HEK293 (cell line): ENCODE results near the gene NPHP4.

Source experiments
- CTCF ChIA-PET: fragments of 350-600 bp; formaldehyde crosslinking; extraction: SDS; loops from one replicate; lab custom pipeline; 2021; ENCODE audit warnings: antibody characterized with exemption; lab: Yijun Ruan, JAX
- POLR2A ChIA-PET: fragments of 300-600 bp; formaldehyde crosslinking; extraction: SDS; loops from one replicate; lab custom pipeline; 2020; ENCODE audit warnings: antibody characterized with exemption, inconsistent platforms; lab: Yijun Ruan, JAX
- H3K27ac ChIP-seq: fragments of 200-500 bp; sonication (Bioruptor generic); 2 replicates; pipeline ENCODE4 v1.5.1; 2014; ENCODE audit warnings: low read depth, low read length, control low read depth, inconsistent platforms; ENCODE audit errors: extremely low read depth
- H3K36me3 ChIP-seq, 2 experiments: fragments of 200-500 bp in 1 of 2; sonication (Bioruptor generic) in 1 of 2; 1 replicate in 1 of 2; 2 replicates in 1 of 2; pipeline ENCODE4 v1.5.1; 2014 to 2017; ENCODE audit warnings: inconsistent platforms in 2 of 2, low read length in 2 of 2; ENCODE audit not compliant: control insufficient read depth in 2 of 2, insufficient read depth in 1 of 2
- H3K4me1 ChIP-seq: fragments of 200-500 bp; sonication (Bioruptor generic); 2 replicates; pipeline ENCODE4 v1.5.1; 2014; ENCODE audit warnings: mild to moderate bottlenecking, low read length, inconsistent platforms; ENCODE audit not compliant: control insufficient read depth, insufficient read depth
- H3K4me3 ChIP-seq: 2 replicates; pipeline ENCODE4 v1.5.1; 2011; ENCODE audit warnings: low read depth, mild to moderate bottlenecking, control low read depth, low read length, moderate library complexity
- H3K9me3 ChIP-seq: fragments of 200-500 bp; sonication (Bioruptor generic); 2 replicates; pipeline ENCODE4 v1.5.1; 2014; ENCODE audit warnings: low read depth, low read length, inconsistent platforms; ENCODE audit not compliant: control insufficient read depth, insufficient read depth
- BCL11B ChIP-seq: fragments of 450-650 bp; formaldehyde crosslinking; IDR thresholded peaks from 2 replicates; pipeline ENCODE4 v1.5.1; 2016; ENCODE audit warnings: low read depth, missing biosample characterization, missing genetic modification characterization
- GLIS2 ChIP-seq: fragments of 450-650 bp; formaldehyde crosslinking; IDR thresholded peaks from 2 replicates; pipeline ENCODE4 v1.5.1; 2016; ENCODE audit warnings: missing biosample characterization, missing genetic modification characterization
- HOXC10 ChIP-seq: sonication (generic); formaldehyde crosslinking; IDR thresholded peaks from 2 replicates; pipeline ENCODE4 v1.8.1; 2023; ENCODE audit warnings: mild to moderate bottlenecking, missing genetic modification reagents
- MEIS1 ChIP-seq: sonication (generic); formaldehyde crosslinking; IDR thresholded peaks from 2 replicates; pipeline ENCODE4 v1.8.1; 2022; ENCODE audit warnings: missing genetic modification reagents, mild to moderate bottlenecking, borderline replicate concordance
- SETDB1 ChIP-seq: IDR thresholded peaks from one replicate; pipeline ENCODE4 v1.6.1; 2017; ENCODE audit warnings: mild to moderate bottlenecking, low read length, moderate library complexity, mixed read lengths; ENCODE audit not compliant: insufficient read length
- ZNF175 ChIP-seq: fragments of 450-650 bp; formaldehyde crosslinking; IDR thresholded peaks from 2 replicates; pipeline ENCODE4 v1.5.1; 2016; ENCODE audit warnings: missing biosample characterization, missing genetic modification characterization
- ZNF211 ChIP-seq: fragments of 450-650 bp; formaldehyde crosslinking; IDR thresholded peaks from 2 replicates; pipeline ENCODE4 v1.5.1; 2016; ENCODE audit warnings: low read depth, missing biosample characterization, missing genetic modification characterization
- ZNF423 ChIP-seq: fragments of 450-650 bp; formaldehyde crosslinking; IDR thresholded peaks from 2 replicates; pipeline ENCODE4 v1.5.1; 2016; ENCODE audit warnings: missing biosample characterization, missing genetic modification characterization
- ZNF785 ChIP-seq: fragments of 450-650 bp; formaldehyde crosslinking; IDR thresholded peaks from 2 replicates; pipeline ENCODE4 v1.5.1; 2016; ENCODE audit warnings: missing biosample characterization, missing genetic modification characterization
- TF ChIP-seq, protein P1 (sequence below): fragments of 450-650 bp; formaldehyde crosslinking; IDR thresholded peaks from 2 replicates; pipeline ENCODE4 v1.5.1; 2016; ENCODE audit warnings: missing biosample characterization, missing genetic modification characterization, borderline replicate concordance
- TF ChIP-seq, protein P2 (sequence below): fragments of 450-650 bp; formaldehyde crosslinking; IDR thresholded peaks from 2 replicates; pipeline ENCODE4 v1.5.1; 2016; ENCODE audit warnings: missing biosample characterization, missing genetic modification characterization
- TF ChIP-seq, protein P3 (sequence below): fragments of 450-650 bp; IDR thresholded peaks from 2 replicates; pipeline ENCODE4 v1.5.1; 2018; ENCODE audit warnings: missing biosample characterization, mild to moderate bottlenecking, missing genetic modification characterization

The NPHP4 gene

DNA sequence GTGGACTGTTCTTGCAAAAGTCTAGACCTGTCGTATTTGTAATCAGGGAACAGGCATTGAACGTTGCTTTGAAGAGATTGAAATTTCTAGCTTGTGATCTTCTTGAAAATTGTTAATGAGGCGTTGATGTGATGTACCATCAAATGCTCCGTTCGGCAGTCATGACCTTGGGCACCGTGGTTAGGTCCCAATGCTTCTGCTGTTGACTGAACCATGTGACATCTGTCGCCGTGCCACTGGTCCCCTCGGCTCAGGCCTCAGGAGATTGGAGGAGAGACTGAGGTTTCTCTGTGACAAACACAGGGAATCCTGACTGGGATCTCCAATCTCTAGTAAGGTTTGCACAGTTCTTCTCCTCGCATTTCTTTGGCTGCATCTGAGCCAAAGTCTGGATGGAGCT lies 35.4 kb upstream of the NPHP4 start (continued):
- TF ChIP-seq, protein P1, sequence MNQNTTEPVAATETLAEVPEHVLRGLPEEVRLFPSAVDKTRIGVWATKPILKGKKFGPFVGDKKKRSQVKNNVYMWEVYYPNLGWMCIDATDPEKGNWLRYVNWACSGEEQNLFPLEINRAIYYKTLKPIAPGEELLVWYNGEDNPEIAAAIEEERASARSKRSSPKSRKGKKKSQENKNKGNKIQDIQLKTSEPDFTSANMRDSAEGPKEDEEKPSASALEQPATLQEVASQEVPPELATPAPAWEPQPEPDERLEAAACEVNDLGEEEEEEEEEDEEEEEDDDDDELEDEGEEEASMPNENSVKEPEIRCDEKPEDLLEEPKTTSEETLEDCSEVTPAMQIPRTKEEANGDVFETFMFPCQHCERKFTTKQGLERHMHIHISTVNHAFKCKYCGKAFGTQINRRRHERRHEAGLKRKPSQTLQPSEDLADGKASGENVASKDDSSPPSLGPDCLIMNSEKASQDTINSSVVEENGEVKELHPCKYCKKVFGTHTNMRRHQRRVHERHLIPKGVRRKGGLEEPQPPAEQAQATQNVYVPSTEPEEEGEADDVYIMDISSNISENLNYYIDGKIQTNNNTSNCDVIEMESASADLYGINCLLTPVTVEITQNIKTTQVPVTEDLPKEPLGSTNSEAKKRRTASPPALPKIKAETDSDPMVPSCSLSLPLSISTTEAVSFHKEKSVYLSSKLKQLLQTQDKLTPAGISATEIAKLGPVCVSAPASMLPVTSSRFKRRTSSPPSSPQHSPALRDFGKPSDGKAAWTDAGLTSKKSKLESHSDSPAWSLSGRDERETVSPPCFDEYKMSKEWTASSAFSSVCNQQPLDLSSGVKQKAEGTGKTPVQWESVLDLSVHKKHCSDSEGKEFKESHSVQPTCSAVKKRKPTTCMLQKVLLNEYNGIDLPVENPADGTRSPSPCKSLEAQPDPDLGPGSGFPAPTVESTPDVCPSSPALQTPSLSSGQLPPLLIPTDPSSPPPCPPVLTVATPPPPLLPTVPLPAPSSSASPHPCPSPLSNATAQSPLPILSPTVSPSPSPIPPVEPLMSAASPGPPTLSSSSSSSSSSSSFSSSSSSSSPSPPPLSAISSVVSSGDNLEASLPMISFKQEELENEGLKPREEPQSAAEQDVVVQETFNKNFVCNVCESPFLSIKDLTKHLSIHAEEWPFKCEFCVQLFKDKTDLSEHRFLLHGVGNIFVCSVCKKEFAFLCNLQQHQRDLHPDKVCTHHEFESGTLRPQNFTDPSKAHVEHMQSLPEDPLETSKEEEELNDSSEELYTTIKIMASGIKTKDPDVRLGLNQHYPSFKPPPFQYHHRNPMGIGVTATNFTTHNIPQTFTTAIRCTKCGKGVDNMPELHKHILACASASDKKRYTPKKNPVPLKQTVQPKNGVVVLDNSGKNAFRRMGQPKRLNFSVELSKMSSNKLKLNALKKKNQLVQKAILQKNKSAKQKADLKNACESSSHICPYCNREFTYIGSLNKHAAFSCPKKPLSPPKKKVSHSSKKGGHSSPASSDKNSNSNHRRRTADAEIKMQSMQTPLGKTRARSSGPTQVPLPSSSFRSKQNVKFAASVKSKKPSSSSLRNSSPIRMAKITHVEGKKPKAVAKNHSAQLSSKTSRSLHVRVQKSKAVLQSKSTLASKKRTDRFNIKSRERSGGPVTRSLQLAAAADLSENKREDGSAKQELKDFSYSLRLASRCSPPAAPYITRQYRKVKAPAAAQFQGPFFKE (tag by site-specific recombination), result no peak
- TF ChIP-seq ZNF785 (tag by site-specific recombination), result no peak
- TF ChIP-seq SETDB1, result no peak
- TF ChIP-seq ZNF423 (tag by site-specific recombination), result no peak
- TF ChIP-seq, protein P2, sequence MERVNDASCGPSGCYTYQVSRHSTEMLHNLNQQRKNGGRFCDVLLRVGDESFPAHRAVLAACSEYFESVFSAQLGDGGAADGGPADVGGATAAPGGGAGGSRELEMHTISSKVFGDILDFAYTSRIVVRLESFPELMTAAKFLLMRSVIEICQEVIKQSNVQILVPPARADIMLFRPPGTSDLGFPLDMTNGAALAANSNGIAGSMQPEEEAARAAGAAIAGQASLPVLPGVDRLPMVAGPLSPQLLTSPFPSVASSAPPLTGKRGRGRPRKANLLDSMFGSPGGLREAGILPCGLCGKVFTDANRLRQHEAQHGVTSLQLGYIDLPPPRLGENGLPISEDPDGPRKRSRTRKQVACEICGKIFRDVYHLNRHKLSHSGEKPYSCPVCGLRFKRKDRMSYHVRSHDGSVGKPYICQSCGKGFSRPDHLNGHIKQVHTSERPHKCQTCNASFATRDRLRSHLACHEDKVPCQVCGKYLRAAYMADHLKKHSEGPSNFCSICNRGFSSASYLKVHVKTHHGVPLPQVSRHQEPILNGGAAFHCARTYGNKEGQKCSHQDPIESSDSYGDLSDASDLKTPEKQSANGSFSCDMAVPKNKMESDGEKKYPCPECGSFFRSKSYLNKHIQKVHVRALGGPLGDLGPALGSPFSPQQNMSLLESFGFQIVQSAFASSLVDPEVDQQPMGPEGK, result no peak
- TF ChIP-seq BCL11B (tag by site-specific recombination), result no peak
- TF ChIP-seq ZNF175 (tag by site-specific recombination), result no peak
- no peak for TF ChIP-seq MEIS1 (CRISPR knock-in tag)
- no peak for TF ChIP-seq ZNF211 (tag by site-specific recombination)
- TF ChIP-seq, protein P3, sequence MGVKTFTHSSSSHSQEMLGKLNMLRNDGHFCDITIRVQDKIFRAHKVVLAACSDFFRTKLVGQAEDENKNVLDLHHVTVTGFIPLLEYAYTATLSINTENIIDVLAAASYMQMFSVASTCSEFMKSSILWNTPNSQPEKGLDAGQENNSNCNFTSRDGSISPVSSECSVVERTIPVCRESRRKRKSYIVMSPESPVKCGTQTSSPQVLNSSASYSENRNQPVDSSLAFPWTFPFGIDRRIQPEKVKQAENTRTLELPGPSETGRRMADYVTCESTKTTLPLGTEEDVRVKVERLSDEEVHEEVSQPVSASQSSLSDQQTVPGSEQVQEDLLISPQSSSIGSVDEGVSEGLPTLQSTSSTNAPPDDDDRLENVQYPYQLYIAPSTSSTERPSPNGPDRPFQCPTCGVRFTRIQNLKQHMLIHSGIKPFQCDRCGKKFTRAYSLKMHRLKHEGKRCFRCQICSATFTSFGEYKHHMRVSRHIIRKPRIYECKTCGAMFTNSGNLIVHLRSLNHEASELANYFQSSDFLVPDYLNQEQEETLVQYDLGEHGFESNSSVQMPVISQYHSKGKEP, result no peak

DNA sequence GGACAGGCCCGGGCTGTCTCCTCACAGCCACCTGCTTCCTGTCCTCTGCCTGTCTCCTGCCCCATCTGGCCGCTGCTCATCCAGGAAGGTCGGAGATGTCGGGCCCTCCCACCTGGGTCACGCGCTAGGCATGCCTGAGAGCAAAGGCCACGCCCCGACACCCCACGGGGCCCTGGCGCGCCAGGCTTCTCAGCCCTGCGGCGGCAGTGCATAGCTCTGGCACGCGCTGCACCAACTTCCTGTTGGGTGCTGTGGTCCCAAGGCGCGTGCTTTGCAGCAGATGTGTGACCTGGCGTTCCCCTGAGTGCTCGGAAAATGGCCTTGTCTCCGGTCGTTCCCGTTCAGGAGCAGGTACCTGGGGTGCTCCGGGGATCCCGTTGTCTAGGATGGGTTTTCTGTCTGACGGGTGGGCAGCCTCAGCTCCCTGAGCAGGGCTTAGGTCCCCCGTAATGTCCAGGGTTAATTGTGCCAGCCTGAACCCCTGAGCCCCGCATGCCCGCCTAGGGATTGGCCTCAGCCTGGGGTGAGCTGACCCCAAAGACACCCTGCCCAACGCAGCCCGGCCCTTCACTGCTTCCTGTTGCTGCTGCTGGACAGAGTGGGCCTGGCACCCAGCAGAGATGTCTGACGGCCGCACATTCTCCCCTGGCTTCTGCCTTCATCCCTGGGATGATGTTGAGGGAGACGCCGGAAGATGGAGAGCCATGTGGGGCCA lies 34.0 kb upstream of the NPHP4 start:
- CTCF ChIA-PET, result interaction anchor here (1.8 kb wide), 1 partner anchor 8 kb away, joined by 6 read pairs; no protein-coding TSS in a partner anchor
- no peak overlapping the region for H3K4me3 ChIP-seq

More for the DNA sequence above, 34.0 kb upstream of the NPHP4 start:
- Histone ChIP-seq H3K9me3 (no peaks in the 10 kb centered on the region), H3K27ac (no peak overlapping the region)
- POLR2A ChIA-PET, result no interaction called here
- TF ChIP-seq GLIS2 (0 out of 2 replicates have a peak, but pooled peaks have one; percentile 20), HOXC10 (CRISPR knock-in tag) (no peak)
- TF ChIP-seq, all 188 proteins: peak for 1
- H3K4me1 ChIP-seq, result no peaks in the 10 kb centered on the region
- H3K36me3 ChIP-seq, result no peaks in the 10 kb centered on the region
